GM12865 (cell line): Measurements from ENCODE around the gene RTL1.

Source experiments
- DNase-seq: peaks from one replicate; pipeline ENCODE4 v3.0.0; 2010; ENCODE audit warnings: low read depth
- H3K4me3 ChIP-seq: 2 replicates; pipeline ENCODE4 v1.5.1; 2011; ENCODE audit warnings: mild to moderate bottlenecking, low read depth, low read length, control low read depth
- CTCF ChIP-seq: IDR thresholded peaks from 2 replicates; pipeline ENCODE4 v1.5.1; 2011; ENCODE audit warnings: low read length, control low read depth, low read depth, inconsistent platforms; ENCODE audit not compliant: insufficient read depth; ENCODE audit errors: missing control alignments

RTL1 gene

GRCh38 chr14:100878271-100879146, 25.0 kb downstream of the RTL1 start:
- DNase-seq, result no peak
- no peak for TF ChIP-seq CTCF

GRCh38 chr14:100875861-100876590, 27.5 kb downstream of the RTL1 start:
- no peak for TF ChIP-seq CTCF
- no peak for DNase-seq
- H3K4me3 ChIP-seq, result no peak overlapping the region

More at GRCh38 chr14:100878271-100879146, 25.0 kb downstream of the RTL1 start:
- no peak overlapping the region for H3K4me3 ChIP-seq

GRCh38 chr14:100875126-100875525, 28.4 kb downstream of the RTL1 start:
- H3K4me3 ChIP-seq, result no peak overlapping the region
- no peak for DNase-seq
- no peak for TF ChIP-seq CTCF

GRCh38 chr14:100874411-100875091, 29.0 kb downstream of the RTL1 start:
- no peak for DNase-seq
- no peak overlapping the region for H3K4me3 ChIP-seq
- TF ChIP-seq CTCF, result no peak

GRCh38 chr14:100874051-100874410, 29.5 kb downstream of the RTL1 start:
- no peak for TF ChIP-seq CTCF
- no peak for DNase-seq
- H3K4me3 ChIP-seq, result no peak overlapping the region

GRCh38 chr14:100873096-100873482, 30.4 kb downstream of the RTL1 start:
- no peak overlapping the region for H3K4me3 ChIP-seq
- no peak for TF ChIP-seq CTCF
- no peak for DNase-seq
